Skeletal muscle tissue (tissue), 4 donors: ENCODE results near the gene NPBWR2. TPM values are rescaled to one million over a fixed set of nuclear protein-coding genes. Genes with fewer than 3 reads are reported as not detected.

Source experiments
- H3K27ac ChIP-seq: one replicate; pipeline ENCODE4 v1.7.0; 2013; ENCODE audit warnings: mild to moderate bottlenecking, low read depth, low read length, inconsistent platforms
- H3K27me3 ChIP-seq, 3 donors: one replicate each; pipeline ENCODE4 v1.7.0; 2013; ENCODE audit warnings: low read length in 3 of 3; ENCODE audit not compliant: control insufficient read depth in 3 of 3, insufficient read depth in 3 of 3
- H3K36me3 ChIP-seq, 3 donors: one replicate each; pipeline ENCODE4 v1.7.0; 2013; ENCODE audit warnings: low read length in 3 of 3; ENCODE audit not compliant: control insufficient read depth in 3 of 3, insufficient read depth in 3 of 3
- H3K4me1 ChIP-seq, 3 donors: one replicate each; pipeline ENCODE4 v1.7.0; 2013; ENCODE audit warnings: low read length in 3 of 3, mild to moderate bottlenecking in 3 of 3; ENCODE audit not compliant: control insufficient read depth in 3 of 3, insufficient read depth in 3 of 3
- H3K4me3 ChIP-seq, 3 donors: one replicate each; pipeline ENCODE4 v1.7.0; 2013; ENCODE audit warnings: low read length in 3 of 3
- H3K9ac ChIP-seq, 3 donors: one replicate each; pipeline ENCODE4 v1.7.0; 2013; ENCODE audit warnings: low read length in 3 of 3, mild to moderate bottlenecking in 3 of 3, moderate library complexity in 2 of 3, low read depth in 1 of 3
- H3K9me3 ChIP-seq, 3 donors: one replicate each; pipeline ENCODE4 v1.7.0; 2013; ENCODE audit warnings: low read length in 3 of 3; ENCODE audit not compliant: control insufficient read depth in 3 of 3
- total RNA-seq: library from RNA; depleted of rRNA; stranded (reverse); fragments of >200 nt; gene quantifications from one replicate; pipeline ENCODE4 v1.2.3, GENCODE V29; 2014
- donor health status: Osteomylitis.

Gene NPBWR2
- total RNA-seq, 1 donor from 2014 or later, result not detected

- H3K4me1 ChIP-seq, result no peaks in the 10 kb centered on the region
- no peak overlapping the region for H3K4me3 ChIP-seq
- H3K9me3 ChIP-seq, result no peaks in the 10 kb centered on the region
- no peaks in the 10 kb centered on the region for H3K36me3 ChIP-seq
- peaks cover 19 to 41% (median 22%) of the 10 kb centered on the region in 3 donors for H3K27me3 ChIP-seq
- H3K9ac ChIP-seq, result no peak overlapping the region
- H3K27ac ChIP-seq, result no peak overlapping the region
Observed at GRCh38 chr20:64110411-64111068, 3.2 kb upstream of the NPBWR2 start.

- H3K36me3 ChIP-seq, result no peaks in the 10 kb centered on the region
Observed at GRCh38 chr20:64109831-64110391, 2.5 kb upstream of the NPBWR2 start.

DNA sequence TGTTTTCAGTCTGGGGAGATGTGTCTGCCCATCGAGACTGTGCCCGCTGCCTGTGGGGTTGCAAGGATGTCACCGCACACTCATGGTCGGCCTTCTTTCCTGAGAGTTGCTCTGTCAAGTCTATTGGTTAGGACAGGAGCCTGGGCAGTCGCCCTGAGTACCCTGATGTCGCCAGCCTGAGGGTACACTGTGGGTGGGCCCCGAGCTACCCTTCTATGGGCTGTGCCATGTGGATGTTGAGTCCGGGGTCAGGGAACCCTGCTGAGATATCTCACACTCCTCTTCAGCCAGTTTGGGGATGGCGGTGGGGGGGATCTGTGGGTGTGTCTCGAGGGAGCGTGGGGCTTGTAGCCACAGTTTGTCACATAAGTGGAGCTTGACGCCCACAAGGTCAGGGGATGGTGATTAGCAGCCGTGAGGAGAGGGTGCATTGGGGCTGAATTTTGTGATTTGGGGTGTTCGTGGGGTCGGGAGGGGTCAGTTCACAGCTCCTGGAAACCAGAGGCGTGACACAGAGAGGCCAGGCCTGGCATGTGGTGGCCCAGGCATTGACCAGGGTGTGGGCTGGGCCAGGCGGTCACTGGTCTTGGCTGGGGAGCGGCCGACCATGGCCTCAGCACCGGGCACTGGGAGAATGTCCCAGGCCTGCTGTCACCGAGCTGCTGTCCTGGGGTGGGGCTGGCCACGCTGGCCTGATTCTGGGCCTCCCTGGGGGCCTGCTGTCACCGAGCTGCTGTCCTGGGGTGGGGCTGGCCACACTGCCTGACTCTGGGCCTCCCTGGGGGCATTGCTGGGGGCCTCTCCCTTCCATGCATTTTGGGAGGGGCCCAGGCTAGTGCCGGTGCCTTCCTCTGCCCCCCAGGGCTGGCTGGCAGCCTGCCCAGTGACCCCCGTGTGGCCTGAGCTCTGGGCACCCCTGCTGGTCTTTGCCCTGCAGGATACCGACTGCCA lies 1.6 kb upstream of the NPBWR2 start:
- Histone ChIP-seq H3K9ac (no peak overlapping the region), H3K36me3 (no peaks in the 10 kb centered on the region), H3K27me3 (peaks cover 25 to 50% (median 25%) of the 10 kb centered on the region in 3 donors), H3K4me1 (no peaks in the 10 kb centered on the region), H3K27ac (no peak overlapping the region), H3K4me3 (no peak overlapping the region), H3K9me3 (no peaks in the 10 kb centered on the region)

More at GRCh38 chr20:64109831-64110391, 2.5 kb upstream of the NPBWR2 start:
- H3K27ac ChIP-seq, result no peak overlapping the region
- H3K27me3 ChIP-seq, result peaks cover 22 to 44% (median 22%) of the 10 kb centered on the region in 3 donors
- H3K9ac ChIP-seq, result no peak overlapping the region
- H3K9me3 ChIP-seq, result no peaks in the 10 kb centered on the region
- H3K4me1 ChIP-seq, result no peaks in the 10 kb centered on the region
- H3K4me3 ChIP-seq, result no peak overlapping the region

DNA sequence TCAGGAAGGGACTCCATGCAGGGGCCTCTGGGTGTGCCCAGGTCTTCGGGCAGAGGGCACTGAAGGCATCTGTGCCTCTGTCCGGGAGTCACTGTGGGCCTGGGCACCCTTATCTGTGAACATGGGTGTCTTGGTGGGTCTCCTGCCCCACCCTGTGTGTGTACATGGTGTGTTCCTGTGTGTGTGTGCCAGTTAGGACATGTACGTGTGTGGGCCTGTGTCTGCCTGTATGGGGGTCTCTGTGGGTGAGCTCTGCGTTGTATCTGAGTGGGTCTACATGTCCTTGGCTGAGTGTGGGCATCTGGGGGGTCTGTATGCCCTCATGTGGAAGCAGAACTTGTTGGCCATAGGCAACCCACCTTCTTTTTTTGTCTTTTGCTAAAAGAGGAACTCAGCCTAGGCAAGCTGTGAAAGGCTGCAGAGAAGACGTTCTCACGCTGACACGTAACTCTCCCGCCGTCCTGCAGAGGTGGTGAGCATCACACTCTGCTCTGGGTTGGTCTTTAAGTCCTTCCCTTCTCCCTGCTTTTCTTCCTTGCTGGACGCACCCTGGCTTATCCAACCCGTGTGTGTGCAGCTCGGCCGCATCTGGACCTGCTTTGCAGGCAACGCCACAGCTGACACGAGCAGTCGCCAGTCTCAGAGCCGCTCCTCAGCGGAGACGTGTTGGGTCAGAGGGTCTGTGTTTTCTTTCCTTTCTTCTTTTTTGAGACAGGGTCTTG lies 532 bp upstream of the NPBWR2 start:
- no peaks in the 10 kb centered on the region for H3K9me3 ChIP-seq
- H3K27me3 ChIP-seq, result peaks cover 33 to 61% (median 34%) of the 10 kb centered on the region in 3 donors
- H3K9ac ChIP-seq, result no peak overlapping the region
- no peak overlapping the region for H3K27ac ChIP-seq
- H3K4me1 ChIP-seq, result no peaks in the 10 kb centered on the region
- H3K4me3 ChIP-seq, result no peak overlapping the region
- no peaks in the 10 kb centered on the region for H3K36me3 ChIP-seq

DNA sequence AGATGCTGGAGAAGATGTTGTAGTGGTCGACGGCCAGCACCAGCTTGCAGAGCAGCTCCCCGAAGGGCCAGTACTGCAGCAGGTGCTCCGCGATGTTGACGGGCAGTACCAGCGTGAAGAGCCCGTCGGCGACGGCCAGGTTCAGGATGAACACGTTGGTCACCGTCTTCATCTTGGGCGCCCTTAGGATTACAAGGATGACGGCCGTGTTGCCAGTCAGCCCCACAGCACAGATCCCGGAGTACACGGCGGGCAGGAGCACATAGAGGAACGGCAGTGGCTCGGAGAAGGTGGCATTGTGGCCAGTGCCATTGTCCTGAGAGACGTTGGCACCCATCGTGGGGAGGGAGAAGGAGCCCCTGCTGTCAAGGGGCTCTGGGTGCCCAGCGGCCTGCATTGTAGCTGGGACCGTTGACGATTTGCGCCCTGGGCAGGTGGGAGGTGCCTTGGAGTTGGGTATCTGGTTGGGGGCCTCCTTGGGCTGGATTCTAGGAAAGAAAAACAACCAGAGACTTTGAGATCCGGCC lies 867 bp downstream of the NPBWR2 start:
- Histone ChIP-seq H3K4me1 (peaks cover 0 to 2% (median 0%) of the 10 kb centered on the region in 3 donors), H3K36me3 (no peaks in the 10 kb centered on the region), H3K9ac (no peak overlapping the region), H3K27ac (no peak overlapping the region), H3K27me3 (peaks cover 43 to 73% (median 44%) of the 10 kb centered on the region in 3 donors), H3K9me3 (no peaks in the 10 kb centered on the region), H3K4me3 (no peak overlapping the region)

DNA sequence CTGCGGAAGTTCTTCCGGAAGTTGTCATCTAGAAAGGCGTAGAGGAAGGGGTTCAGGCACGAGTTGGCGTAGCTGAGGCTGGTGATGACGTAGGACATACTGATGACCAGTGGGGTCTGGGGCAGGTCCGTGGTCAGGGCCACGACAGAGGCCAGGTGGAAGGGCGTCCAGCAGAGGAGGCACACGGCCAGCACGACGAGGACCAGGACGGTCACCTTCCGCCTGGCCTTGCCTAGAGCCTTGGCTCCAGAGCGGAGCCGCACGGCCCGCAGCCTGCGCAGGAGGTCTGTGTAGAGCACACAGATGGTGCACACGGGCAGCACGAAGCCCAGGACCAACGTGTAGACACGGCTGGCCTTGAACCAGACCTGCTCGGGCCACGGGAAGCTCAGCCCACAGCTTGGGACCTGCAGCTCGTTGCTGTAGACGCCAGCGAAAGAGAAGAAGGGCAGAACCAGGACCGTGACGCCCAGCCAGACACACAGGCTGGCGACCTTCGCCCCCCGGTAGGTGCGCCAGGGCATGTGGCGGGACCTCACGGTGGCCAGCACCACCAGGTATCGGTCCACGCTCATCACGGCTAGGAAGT lies 1.4 kb downstream of the NPBWR2 start:
- H3K9ac ChIP-seq, result no peak overlapping the region
- H3K27ac ChIP-seq, result no peak overlapping the region
- peaks cover 48 to 79% (median 49%) of the 10 kb centered on the region in 3 donors for H3K27me3 ChIP-seq
- H3K9me3 ChIP-seq, result no peaks in the 10 kb centered on the region
- H3K36me3 ChIP-seq, result no peaks in the 10 kb centered on the region
- H3K4me3 ChIP-seq, result no peak overlapping the region
- peaks cover 0 to 2% (median 0%) of the 10 kb centered on the region in 3 donors for H3K4me1 ChIP-seq

DNA sequence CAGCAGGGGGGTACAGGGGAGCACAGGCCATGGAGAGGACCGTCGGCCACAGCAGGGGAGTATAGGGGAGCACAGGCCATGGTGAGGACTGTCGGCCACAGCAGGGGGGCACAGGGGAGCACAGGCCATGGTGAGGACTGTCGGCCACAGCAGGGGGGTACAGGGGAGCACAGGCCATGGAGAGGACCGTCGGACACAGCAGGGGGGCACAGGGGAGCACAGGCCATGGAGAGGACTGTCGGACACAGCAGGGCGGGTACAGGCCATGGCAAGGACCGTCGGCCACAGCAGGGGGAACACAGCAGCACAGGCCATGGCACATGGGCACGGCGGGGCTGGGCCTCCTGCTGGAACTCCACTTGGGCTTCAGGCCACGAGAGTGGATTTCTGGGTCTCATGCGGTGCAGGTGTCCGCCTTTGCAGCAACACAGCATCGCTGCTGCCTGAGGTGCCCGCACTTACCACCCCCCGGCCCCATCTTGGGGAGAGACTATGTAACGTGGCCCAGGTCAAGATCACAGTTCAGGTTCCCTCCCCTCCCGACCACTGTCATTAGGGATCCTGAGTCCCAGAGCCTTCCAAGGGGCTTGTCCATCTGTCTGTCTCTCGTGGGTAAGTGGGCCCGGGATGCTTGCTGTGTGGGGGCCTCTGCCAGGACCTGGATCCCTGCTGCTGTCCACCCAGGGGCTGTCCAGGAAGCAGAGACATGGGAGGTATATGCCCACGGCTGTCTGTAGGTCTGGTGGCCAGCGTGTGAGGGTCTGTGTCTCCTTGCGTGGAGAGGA lies 2.5 kb downstream of the NPBWR2 start:
- no peak overlapping the region for H3K27ac ChIP-seq
- H3K9ac ChIP-seq, result no peak overlapping the region
- no peaks in the 10 kb centered on the region for H3K36me3 ChIP-seq
- peaks cover 53 to 84% (median 57%) of the 10 kb centered on the region in 3 donors for H3K27me3 ChIP-seq
- H3K4me1 ChIP-seq, result peaks cover 0 to 2% (median 0%) of the 10 kb centered on the region in 3 donors
- H3K4me3 ChIP-seq, result no peak overlapping the region
- no peaks in the 10 kb centered on the region for H3K9me3 ChIP-seq

DNA sequence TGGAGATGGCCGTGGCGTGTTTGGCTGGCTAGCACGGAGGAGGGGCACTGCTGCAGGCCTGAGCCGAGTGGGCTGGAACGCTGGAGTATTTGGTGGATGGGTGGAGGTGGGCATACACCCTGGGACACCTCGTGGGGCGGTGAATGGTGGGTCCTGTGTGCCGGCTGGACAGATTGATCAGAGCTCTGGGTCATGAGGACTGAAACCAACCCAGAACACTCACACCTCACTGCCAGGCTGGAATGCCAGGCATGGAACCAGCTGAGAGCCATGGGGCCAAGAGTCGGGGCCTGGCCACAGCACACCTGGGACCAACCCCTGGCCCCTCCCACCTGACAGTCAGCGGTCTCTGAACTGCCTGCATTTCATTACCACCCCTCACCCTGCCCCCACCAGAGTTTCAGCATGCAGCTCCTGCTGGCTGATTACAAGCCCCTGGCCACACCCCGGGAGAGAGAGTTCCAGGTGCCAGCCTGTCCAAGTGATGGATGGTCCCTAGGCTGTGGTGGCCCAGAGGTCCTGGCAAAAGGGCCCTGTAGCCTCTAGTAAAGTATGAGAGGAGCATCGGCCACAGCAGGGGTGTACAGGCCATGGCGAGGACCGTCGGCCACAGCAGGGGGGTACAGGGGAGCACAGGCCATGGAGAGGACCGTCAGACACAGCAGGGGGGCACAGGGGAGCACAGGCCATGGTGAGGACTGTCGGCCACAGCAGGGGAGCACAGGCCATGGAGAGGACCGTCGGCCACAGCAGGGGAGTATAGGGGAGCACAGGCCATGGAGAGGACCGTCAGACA lies 3.3 kb downstream of the NPBWR2 start:
- Histone ChIP-seq H3K4me3 (no peak overlapping the region), H3K27me3 (peaks cover 60 to 80% (median 60%) of the 10 kb centered on the region in 3 donors), H3K9me3 (no peaks in the 10 kb centered on the region), H3K36me3 (no peaks in the 10 kb centered on the region), H3K9ac (no peak overlapping the region), H3K27ac (no peak overlapping the region), H3K4me1 (peaks cover 0 to 2% (median 0%) of the 10 kb centered on the region in 3 donors)
